GM12873 (cell line): ENCODE results near the gene ASB2.

Experiments used
- TF ChIP-seq, protein P1 (sequence below): IDR thresholded peaks from 2 replicates; pipeline ENCODE4 v1.5.1; 2012; ENCODE audit warnings: low read depth, mild to moderate bottlenecking, moderate library complexity, low read length, control low read depth; ENCODE audit not compliant: insufficient read depth; ENCODE audit errors: missing control alignments

ASB2 gene

DNA sequence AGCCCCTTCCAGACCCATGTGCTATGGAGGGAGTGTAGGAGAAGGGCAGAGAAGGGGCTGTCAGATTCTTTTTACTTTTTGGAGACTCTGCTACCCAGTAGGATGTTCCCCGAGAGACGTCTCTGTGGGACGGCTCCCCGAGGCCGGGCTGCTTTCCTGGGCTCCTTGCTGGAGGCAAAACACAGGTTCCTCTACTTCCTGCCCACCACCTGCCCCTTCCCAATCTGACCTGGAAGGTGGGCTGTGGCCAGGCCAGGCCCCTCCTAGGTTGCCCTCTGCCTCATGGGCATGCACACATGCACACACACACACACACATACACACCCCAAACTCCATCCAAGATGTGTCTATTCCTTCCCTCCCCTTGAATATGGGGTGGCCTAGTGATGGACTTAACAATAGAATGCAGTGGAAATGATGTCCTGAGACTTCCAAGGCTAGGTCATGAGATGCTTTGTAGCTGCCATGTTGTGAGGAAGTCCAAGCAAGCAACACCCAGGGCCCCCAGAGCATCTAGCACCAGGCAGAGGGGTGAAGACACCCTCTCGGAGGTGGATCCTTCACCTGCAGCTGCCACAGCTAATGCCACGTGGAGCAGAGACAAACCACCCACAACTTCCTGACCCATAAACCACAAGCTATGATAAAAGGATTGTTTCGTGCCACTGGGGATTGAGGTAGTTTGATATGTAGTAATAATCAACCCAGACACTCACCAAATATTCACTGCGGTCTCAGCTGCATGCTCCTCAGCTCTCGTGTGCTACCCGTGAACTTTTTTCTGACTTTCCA lies 1.6 kb upstream of the ASB2 start:
- TF ChIP-seq, protein P1, sequence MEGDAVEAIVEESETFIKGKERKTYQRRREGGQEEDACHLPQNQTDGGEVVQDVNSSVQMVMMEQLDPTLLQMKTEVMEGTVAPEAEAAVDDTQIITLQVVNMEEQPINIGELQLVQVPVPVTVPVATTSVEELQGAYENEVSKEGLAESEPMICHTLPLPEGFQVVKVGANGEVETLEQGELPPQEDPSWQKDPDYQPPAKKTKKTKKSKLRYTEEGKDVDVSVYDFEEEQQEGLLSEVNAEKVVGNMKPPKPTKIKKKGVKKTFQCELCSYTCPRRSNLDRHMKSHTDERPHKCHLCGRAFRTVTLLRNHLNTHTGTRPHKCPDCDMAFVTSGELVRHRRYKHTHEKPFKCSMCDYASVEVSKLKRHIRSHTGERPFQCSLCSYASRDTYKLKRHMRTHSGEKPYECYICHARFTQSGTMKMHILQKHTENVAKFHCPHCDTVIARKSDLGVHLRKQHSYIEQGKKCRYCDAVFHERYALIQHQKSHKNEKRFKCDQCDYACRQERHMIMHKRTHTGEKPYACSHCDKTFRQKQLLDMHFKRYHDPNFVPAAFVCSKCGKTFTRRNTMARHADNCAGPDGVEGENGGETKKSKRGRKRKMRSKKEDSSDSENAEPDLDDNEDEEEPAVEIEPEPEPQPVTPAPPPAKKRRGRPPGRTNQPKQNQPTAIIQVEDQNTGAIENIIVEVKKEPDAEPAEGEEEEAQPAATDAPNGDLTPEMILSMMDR, result no peak

DNA sequence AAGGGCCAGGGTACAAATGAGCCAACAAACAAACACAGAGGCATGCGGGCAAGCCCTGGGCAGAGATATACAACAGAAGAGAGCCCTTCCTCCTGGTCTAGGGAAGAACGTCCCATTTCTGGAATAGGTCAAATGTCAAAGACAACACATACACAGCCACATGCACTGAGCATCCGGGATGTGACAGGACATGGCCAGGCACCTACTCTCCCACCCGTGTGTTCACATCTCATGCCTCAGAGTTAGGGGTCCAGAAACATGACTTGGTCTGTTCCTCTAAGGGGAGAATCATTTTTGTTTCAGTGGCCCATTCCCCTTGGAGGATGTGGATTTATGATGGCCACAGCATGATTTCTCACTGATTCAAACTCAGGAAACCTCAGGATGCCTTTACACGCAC lies 801 bp upstream of the ASB2 start:
- TF ChIP-seq, protein P1, result no peak

DNA sequence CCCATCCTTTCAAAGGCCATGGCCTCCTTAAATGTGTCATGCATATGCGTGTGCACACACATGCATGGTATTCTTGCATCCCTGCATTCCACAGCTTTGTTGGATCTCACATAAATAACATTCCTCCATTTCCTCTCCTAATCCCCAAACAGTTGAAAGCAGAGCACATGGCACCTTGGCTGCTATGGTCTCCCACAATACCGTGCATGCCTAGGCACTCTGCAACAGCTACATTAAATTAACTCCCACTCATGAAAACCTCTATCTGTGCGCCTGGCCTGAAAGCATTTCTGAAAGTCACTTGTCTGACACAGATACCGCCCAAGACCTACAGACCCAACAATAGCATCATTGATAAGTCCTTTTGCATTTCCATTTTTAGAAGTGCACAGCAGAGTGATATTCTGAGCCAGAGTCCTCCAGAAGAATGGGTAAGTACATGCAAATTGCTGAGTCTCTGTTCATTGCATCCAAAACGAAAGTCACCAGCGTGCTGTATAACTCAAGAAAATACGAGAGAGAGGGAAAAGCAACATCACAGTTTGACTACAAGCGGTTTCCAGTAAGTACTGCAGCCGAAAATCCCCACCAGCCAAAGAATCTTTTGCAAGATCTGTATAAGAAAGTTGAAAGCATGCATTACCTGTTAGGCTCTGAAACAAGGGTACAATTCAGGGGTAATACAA lies 436 bp downstream of the ASB2 start:
- TF ChIP-seq, protein P1, result peak; percentile 47

DNA sequence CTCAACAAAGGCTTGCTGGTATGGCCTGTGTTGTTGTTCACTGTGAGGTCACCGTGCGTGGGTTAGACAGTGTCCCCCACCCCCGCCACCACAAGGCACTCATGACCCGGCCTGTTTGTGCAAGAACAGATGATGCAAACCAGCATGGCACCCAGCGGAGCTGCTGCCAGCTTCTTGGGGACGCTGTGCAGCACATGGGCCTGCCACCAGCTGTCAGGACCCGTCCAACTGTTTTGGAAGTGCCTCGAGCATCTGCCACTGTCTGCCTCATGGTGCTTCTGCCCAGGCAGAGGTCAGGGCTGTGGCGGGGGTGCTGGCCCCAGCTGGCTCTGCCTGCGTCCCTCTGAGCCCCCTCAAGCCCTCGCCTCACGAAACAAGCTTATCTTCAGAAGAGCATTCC lies 1.5 kb downstream of the ASB2 start:
- TF ChIP-seq, protein P1, result no peak

DNA sequence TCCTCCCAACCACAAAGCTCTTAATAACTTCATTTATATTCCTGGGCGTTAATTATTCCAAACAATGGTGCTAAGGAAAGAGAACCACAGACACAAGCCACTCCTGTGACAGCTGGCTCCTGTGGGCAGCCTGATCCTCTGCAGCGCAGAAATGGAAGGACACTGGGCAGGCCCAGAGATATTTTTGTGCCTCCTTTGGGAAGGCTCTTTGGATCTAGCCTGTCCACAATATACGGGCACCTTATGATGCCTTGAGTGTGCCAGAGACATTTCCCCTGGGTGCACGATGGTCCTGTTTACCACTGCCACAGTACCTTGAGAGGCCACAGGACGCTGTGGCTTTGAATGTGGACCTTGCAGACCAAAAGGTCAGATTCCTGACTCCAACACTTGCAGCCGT lies 2.1 kb downstream of the ASB2 start:
- TF ChIP-seq, protein P1, result no peak

DNA sequence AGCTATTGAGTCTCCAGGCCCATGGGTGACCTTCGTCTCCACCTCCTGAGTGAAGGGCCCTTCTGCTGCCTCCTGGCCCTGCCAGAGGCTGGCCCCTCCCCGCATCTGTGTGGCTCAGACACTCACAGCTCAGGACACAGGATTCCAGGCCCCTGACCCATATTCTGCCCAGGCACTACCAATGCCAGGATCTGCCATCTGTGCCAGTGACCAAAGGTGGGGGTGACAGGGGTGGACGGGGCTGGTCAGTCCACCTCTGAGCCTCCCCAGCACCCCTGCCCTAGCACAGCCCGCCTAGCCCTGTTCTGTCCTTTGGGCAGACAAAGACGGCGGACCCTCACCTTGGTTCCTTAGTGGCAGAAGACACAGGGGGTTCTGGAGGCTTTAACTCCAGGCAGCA lies 2.8 kb downstream of the ASB2 start:
- TF ChIP-seq, protein P1, result no peak

DNA sequence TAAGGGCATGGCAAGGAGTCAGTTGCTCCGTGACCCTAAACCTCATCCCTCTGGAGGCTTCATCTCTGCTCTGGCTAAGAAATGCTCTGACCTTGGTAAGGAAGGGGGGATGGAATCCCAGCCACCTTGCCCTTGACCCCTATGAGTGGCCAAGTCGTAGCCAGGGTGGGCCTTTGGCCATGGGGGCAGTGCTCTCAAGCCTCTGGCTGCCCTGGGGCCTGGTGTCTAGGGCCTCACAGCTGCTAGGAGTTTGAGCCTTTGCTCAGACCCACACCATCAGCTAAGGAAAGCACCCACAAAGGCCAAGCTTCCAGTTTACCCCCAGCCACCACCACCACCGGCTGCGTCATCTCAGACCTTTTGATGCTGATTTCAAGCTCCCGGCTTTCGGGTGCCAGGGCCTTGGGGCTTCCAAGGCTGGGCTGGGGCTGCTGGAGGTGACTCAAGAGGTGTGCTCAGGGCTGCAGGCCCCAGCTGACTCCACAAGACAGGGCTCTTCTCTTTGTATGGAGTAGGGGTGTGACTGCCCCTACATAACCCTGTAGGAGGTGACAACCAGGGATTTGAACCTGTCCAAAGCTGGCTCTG lies 3.7 kb downstream of the ASB2 start:
- TF ChIP-seq, protein P1, result no peak
